Effector memory CD4-positive, alpha-beta T cell (primary cell): Measurements from ENCODE around the gene KCNK4.

Experiments used
- DNase-seq, 3 donors: peaks; one replicate each; pipeline ENCODE4 v3.0.0-alpha.2; 2020
- H3K27ac ChIP-seq: 2 replicates; pipeline ENCODE4 v1.7.0; 2013; ENCODE audit warnings: mild to moderate bottlenecking, low read length, moderate library complexity; ENCODE audit not compliant: insufficient read depth, poor library complexity, severe bottlenecking
- H3K27me3 ChIP-seq: replicated peaks from 2 replicates; pipeline ENCODE4 v1.7.0; 2013; ENCODE audit warnings: mild to moderate bottlenecking, low read length; ENCODE audit not compliant: insufficient read depth, control insufficient read depth, poor library complexity, severe bottlenecking
- H3K36me3 ChIP-seq: 2 replicates; pipeline ENCODE4 v1.7.0; 2013; ENCODE audit warnings: mild to moderate bottlenecking, low read length, moderate library complexity; ENCODE audit not compliant: control insufficient read depth, insufficient read depth
- H3K4me1 ChIP-seq: 2 replicates; pipeline ENCODE4 v1.7.0; 2013; ENCODE audit warnings: low read length, mild to moderate bottlenecking; ENCODE audit not compliant: control insufficient read depth, insufficient read depth, poor library complexity, severe bottlenecking
- H3K4me3 ChIP-seq: 2 replicates; pipeline ENCODE4 v1.7.0; 2013; ENCODE audit warnings: low read length, low read depth, mild to moderate bottlenecking; ENCODE audit not compliant: insufficient read depth, poor library complexity, severe bottlenecking
- H3K9me3 ChIP-seq: 2 replicates; pipeline ENCODE4 v1.7.0; 2013; ENCODE audit warnings: mild to moderate bottlenecking, low read length, moderate library complexity; ENCODE audit not compliant: control insufficient read depth

Gene KCNK4

DNA sequence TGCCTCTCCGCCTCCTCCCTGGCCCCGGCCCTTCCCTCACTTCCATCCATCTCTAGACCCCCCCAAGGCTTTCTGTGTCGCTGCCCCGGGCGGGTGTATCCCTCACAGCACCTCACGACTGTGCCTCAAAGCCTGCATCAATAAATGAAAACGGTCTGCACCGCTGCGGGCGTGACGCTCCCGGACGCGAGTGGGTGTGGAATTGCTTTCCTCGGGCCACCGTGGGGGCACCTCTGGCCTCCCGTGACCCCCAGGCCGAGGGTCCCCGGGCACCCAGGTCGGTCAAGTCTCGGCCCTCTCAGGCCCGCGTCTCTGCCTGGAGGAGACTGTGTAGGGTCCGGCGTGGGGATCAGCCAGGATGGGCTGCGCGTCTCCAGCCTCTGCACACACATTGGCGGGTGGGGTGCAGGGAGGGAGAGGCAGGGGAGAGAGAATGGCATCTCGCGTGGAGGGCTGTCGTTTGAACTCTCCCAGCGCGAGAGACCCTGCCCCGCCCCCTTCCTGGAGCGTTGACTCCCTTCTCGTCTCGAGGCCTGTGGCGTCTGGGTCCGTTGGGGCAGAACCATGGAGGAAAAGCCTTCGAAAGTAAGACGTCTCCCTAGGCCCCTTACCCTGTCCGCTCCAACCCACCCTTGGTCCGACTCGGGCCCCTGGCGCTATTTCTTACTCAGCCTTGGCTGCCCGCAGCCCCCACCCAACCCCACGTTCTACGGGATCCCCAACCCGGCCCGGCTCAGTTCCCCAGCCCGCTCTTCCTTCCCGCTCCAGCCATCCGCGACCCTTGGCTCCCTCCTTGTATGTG, 8.9 kb downstream of the KCNK4 start, which contains the start of gene CATSPERZ:
Gene CATSPERZ (plus strand): TSS at position 512 of the 802 bp plus-strand sequence. CDS start 53 bp downstream, at position 565.
- Histone ChIP-seq H3K27me3 (peaks cover 64% of the 10 kb centered on the region), H3K4me1 (peaks cover 41% of the 10 kb centered on the region), H3K9me3 (no peaks in the 10 kb centered on the region), H3K36me3 (no peaks in the 10 kb centered on the region), H3K27ac (peak within 1 kb of the TSS; percentile 23), H3K4me3 (peak within 1 kb of the TSS; percentile 55)
- DNase-seq: no peak

DNA sequence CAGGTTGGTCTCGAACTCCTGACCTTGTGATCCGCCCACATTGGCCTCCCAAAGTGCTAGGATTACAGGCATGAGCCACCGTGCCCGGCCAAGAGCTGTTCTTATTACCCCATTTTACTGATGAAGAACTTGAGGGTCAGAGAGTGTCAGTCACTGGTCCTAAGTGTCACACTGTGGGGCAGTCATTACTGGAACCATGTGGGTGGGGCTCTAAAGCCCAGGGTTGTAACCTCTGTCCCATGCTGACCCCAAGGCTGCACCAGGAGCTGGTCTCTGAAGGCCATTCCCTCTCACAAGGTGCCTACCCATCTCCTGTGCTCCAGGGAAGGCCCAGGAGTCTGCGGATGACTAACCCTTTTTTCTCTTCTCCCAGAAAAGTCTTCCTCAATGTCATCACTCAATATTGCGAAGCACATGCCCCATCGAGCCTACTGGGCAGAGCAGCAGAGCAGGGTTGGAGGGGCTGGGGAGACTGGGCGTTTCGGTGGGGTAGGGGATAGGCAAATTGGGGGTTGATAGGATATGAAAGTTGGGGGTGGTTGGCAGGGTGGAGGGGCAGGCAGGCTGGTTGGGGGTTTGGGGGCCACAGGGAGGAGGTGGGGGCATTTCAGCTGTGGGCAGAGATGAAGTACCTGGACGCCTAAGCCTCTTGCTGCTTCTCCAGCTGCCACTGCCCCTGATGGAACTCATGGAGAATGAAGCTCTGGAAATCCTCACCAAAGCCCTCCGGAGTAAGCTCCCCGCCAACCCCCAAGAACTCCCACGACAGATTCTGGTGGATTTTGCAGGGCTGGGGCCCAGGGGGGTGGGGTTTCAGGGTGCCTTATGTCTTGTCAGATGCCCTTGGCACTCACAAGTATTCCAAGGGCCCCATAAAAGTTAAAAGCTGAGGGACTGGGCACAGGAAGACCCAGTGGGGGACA, 12.3 kb downstream of the KCNK4 start:
- Histone ChIP-seq H3K27me3 (peaks cover 35% of the 10 kb centered on the region), H3K9me3 (no peaks in the 10 kb centered on the region), H3K27ac (peak overlapping the region; percentile 88), H3K4me3 (peak overlapping the region; percentile 81), H3K4me1 (peaks cover 45% of the 10 kb centered on the region), H3K36me3 (no peaks in the 10 kb centered on the region)
- DNase-seq: no peak

DNA sequence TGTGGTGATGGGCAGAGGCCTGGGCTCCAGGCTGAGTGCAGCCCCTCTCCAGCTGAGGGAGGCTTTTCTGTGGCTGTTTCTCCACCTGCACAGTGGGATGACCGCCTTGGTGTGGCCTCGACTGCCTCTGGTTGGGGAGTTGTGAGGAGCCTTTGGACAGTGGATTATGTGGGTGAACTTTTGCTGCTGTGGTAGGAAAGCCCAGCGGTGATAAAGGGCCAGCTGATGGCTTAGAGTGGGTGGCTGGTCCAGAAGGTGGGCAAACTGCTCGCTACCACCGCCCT, 12.9 kb downstream of the KCNK4 start:
- no peak for DNase-seq
- peak overlapping the region; percentile 88 for H3K27ac ChIP-seq
- no peaks in the 10 kb centered on the region for H3K36me3 ChIP-seq
- peaks cover 29% of the 10 kb centered on the region for H3K27me3 ChIP-seq
- peak overlapping the region; percentile 81 for H3K4me3 ChIP-seq
- H3K9me3 ChIP-seq: no peaks in the 10 kb centered on the region
- H3K4me1 ChIP-seq: peaks cover 44% of the 10 kb centered on the region

DNA sequence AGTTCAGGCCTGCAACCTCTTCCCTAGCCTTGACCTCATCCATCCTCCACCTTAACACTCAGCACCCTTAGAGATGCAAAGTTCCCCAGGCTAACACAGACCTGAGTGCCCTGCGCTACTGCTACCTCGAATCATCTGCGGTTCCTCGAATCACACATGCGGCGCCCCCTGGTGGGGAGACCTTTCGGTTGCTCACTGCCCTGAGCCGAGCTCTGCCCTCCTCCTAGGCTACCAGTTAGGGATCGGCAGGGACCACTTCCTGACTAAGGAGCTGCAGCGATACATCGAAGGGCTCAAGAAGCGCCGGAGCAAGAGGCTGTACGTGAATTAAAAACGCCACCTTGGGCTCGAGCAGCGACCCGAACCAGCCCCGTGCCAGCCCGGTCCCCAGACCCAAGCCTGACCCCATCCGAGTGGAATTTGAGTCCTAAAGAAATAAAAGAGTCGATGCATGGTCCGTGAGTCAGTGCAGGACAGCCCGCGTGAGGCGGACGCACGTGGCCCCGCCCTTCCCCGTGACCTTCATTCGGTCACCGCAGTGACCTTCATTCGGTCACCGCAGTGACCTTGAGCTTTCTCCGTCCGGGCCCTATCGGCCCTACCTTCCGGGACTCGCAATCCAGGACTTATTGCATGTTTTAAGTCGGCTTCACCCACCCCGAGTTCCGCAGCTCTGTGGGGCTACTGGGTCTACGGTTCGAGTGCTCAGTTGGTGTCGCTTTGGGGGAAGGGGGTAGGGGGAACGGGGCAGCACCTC, 13.4 kb downstream of the KCNK4 start:
- Histone ChIP-seq H3K36me3 (no peaks in the 10 kb centered on the region), H3K4me3 (peak overlapping the region; percentile 81), H3K27me3 (peaks cover 24% of the 10 kb centered on the region), H3K27ac (peak overlapping the region; percentile 88), H3K4me1 (peaks cover 39% of the 10 kb centered on the region), H3K9me3 (no peaks in the 10 kb centered on the region)
- DNase-seq: peak; percentile 77 to 88 (median 82)

DNA sequence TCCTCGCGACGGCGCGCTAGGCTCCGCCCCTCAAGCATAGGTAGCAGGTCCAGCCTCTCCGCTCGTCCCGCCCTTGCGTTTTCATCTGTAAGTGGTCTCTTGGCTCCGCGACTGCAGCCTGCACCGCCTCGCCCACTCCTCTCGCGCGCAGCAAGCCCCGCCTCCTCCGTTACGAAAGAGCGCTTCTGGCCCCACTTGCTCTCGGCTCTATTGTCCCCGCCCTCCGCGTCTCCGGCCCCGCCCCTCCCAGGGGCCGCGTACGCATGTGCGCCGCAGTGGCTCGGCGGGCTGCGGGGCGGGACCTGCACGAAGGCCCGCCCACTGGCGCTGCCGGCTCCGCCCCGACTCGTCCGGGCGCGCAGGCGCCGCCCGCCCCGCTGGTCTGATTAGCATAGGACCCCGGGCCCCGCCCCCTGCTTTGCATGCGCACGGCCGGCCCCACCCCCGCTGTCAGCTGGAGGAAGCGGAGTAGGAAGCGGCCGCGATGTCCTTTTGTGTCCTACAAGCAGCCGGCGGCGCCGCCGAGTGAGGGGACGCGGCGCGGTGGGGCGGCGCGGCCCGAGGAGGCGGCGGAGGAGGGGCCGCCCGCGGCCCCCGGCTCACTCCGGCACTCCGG, 14.1 kb downstream of the KCNK4 start, which contains the start of gene ESRRA:
Gene ESRRA (plus strand): TSS at position 450 of the 616 bp plus-strand sequence. CDS start 1,656 bp downstream, outside the sequence.
- Histone ChIP-seq H3K36me3 (no peaks in the 10 kb centered on the region), H3K27ac (peak within 1 kb of the TSS; percentile 88), H3K4me1 (peaks cover 32% of the 10 kb centered on the region), H3K9me3 (no peaks in the 10 kb centered on the region), H3K27me3 (peaks cover 17% of the 10 kb centered on the region), H3K4me3 (peak within 1 kb of the TSS; percentile 81)
- peak; percentile 98 to 100 (median 99) for DNase-seq

DNA sequence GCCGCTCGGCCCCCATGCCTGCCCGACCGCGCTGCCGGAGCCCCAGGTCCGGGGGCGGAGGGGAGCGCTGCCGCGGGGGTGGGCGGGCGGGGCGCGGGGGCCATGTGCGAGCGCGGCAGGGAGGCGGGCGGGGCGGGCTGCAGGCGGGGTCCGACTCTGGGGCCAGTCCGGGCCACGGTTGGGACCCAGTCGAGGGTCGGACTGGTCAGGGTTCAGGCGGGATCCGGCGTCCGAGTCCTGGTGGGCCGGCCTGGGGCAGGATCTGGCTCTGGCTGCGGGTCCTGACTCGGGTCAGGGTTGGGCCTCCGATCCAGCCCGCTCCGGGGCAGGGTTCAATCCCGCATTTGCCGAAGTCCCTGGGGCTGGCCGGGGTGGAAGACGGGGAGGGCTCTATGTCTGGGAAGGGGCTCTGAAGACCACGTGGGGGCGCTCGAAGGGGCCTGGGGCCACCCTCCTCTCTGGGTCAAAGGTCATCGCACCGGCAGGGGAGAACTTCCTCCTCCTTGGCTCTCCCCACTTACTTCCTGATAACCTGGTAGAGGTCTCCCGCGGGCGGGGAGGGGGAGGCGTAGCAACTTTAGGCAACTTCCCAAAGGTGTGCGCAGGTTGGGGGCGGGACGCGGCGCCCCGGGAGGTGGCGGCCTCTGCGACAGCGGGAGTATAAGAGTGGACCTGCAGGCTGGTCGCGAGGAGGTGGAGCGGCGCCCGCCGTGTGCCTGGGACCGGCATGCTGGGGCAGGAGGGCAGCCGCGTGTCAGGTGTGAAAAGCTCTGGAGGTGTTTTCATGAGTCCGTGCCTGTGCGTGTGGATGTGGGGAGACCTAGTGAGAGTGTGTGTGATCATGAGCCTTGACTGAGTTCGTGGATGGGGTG, 14.8 kb downstream of the KCNK4 start:
- DNase-seq: peak; percentile 50 to 67 (median 61)
- Histone ChIP-seq H3K9me3 (no peaks in the 10 kb centered on the region), H3K4me3 (peak overlapping the region; percentile 65)

DNA sequence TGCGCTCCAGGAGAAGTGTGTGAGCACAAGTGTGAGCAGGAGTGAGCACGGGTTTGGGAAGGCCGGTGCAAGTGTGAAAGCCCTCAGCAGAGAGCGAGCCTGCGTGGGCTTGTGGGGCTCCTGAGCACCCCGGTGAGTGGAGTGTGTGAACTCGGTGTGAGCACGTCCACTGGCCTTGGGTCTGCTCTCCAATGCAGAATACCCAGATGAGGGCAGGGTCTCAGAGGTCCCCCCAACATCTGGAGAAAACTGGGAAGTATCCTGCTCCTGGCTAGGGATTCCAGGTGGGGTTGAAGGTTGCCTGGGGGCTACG, 15.4 kb downstream of the KCNK4 start:
- H3K27ac ChIP-seq: peak overlapping the region; percentile 67
- peaks cover 4% of the 10 kb centered on the region for H3K27me3 ChIP-seq
- peak overlapping the region; percentile 65 for H3K4me3 ChIP-seq
- H3K4me1 ChIP-seq: peaks cover 21% of the 10 kb centered on the region
- H3K9me3 ChIP-seq: no peaks in the 10 kb centered on the region
- H3K36me3 ChIP-seq: no peaks in the 10 kb centered on the region
- DNase-seq: no peak

More for the DNA sequence above, 14.8 kb downstream of the KCNK4 start:
- peaks cover 10% of the 10 kb centered on the region for H3K27me3 ChIP-seq
- H3K27ac ChIP-seq: peak overlapping the region; percentile 67
- peaks cover 25% of the 10 kb centered on the region for H3K4me1 ChIP-seq
- no peaks in the 10 kb centered on the region for H3K36me3 ChIP-seq

DNA sequence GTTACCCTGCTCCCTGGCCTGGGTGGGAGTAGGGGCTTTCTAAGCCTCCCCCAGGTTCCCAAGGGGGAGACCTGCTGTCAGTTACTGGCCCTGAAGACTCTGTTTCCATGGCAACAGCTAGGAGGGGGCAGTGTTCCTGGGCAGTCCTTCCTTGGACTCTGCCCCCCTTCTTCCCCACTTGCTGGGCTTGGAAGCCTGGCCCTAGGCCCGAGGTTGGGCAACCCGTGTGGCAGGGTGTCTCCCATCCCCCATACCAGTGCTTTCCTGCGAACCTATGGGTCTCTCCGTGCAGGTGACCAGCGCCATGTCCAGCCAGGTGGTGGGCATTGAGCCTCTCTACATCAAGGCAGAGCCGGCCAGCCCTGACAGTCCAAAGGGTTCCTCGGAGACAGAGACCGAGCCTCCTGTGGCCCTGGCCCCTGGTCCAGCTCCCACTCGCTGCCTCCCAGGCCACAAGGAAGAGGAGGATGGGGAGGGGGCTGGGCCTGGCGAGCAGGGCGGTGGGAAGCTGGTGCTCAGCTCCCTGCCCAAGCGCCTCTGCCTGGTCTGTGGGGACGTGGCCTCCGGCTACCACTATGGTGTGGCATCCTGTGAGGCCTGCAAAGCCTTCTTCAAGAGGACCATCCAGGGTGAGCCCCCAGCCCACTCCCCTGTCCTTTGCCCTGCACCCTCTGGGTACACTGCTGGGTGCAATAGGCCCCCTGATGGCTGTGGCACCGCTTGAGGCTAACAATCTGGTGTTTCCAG, 15.9 kb downstream of the KCNK4 start:
- H3K27me3 ChIP-seq: no peaks in the 10 kb centered on the region
- no peak overlapping the region for H3K4me3 ChIP-seq
- H3K4me1 ChIP-seq: peaks cover 19% of the 10 kb centered on the region
- H3K9me3 ChIP-seq: no peaks in the 10 kb centered on the region
- no peak for DNase-seq
- no peaks in the 10 kb centered on the region for H3K36me3 ChIP-seq
- peak overlapping the region; percentile 67 for H3K27ac ChIP-seq
